HG03469 (cell line): ENCODE data around the gene TRUB2.

ENCODE experiments used
- ATAC-seq: cut with Tn5 transposase; IDR thresholded peaks from one replicate; pipeline ENCODE4 v1.9.1; 2021; ENCODE audit warnings: mild to moderate bottlenecking, moderate library complexity, moderate number of reproducible peaks; ENCODE audit not compliant: unreplicated experiment

The TRUB2 gene

GRCh38 chr9:128274245-128274644 is 48.0 kb downstream of the TRUB2 start:
- no peak for ATAC-seq

GRCh38 chr9:128271512-128271911 is 50.7 kb downstream of the TRUB2 start:
- ATAC-seq, result no peak

- no peak for ATAC-seq
Measured at GRCh38 chr9:128271112-128271511, 51.1 kb downstream of the TRUB2 start.

GRCh38 chr9:128266868-128267590 is 55.2 kb downstream of the TRUB2 start:
- no peak for ATAC-seq

GRCh38 chr9:128265348-128265847 is 56.8 kb downstream of the TRUB2 start:
- no peak for ATAC-seq

- ATAC-seq, result no peak
Measured at GRCh38 chr9:128262687-128263086, 59.6 kb downstream of the TRUB2 start.

GRCh38 chr9:128260340-128260739 is 61.9 kb downstream of the TRUB2 start:
- no peak for ATAC-seq

GRCh38 chr9:128259156-128259555 is 63.1 kb downstream of the TRUB2 start:
- ATAC-seq, result no peak

GRCh38 chr9:128258326-128258725 is 63.9 kb downstream of the TRUB2 start:
- no peak for ATAC-seq

- no peak for ATAC-seq
Measured at GRCh38 chr9:128257907-128258306, 64.3 kb downstream of the TRUB2 start.

- ATAC-seq, result no peak
Measured at GRCh38 chr9:128257086-128257825, 65.0 kb downstream of the TRUB2 start.
